Peyer's patch (tissue), 4 donors: ENCODE measurements around the gene C2orf92. TPM values are rescaled to one million over a fixed set of nuclear protein-coding genes. Genes with fewer than 3 reads are reported as not detected.

Experiments
- DNase-seq, 3 donors: peaks; one replicate each; pipeline ENCODE4 v3.0.0-alpha.2; 2017 to 2019
- H3K27ac ChIP-seq, 4 donors: fragments of 200-600 bp; sonication (generic); one replicate each; pipeline ENCODE4 v1.5.1; 2016 to 2019
- H3K27me3 ChIP-seq, 2 donors: fragments of 200-600 bp; sonication (generic); one replicate each; pipeline ENCODE4 v1.5.1; 2019
- H3K36me3 ChIP-seq, 3 donors: fragments of 200-600 bp; sonication (generic); one replicate each; pipeline ENCODE4 v1.5.1; 2016 to 2019
- H3K4me1 ChIP-seq, 4 donors: fragments of 200-600 bp; sonication (generic); one replicate each; pipeline ENCODE4 v1.5.1; 2016 to 2019
- H3K4me3 ChIP-seq, 4 donors: fragments of 200-600 bp; sonication (generic); 1 replicate in 3 of 4; 2 replicates in 1 of 4; pipeline ENCODE4 v1.5.1; 2016 to 2019; ENCODE audit warnings: mild to moderate bottlenecking in 1 of 4
- H3K9me3 ChIP-seq, 4 donors: fragments of 200-600 bp; sonication (generic); one replicate each; pipeline ENCODE4 v1.5.1; 2016 to 2019; ENCODE audit warnings: mild to moderate bottlenecking in 1 of 4
- POLR2A ChIP-seq, 2 donors: fragments of 450-650 bp; IDR thresholded peaks; one replicate each; pipeline ENCODE4 v1.5.1; 2017; ENCODE audit warnings: antibody characterized with exemption in 2 of 2, mild to moderate bottlenecking in 2 of 2, moderate library complexity in 2 of 2
- total RNA-seq, 4 donors: library from RNA; depleted of rRNA; stranded (reverse); fragments of >200 nt; gene quantifications; one replicate each; pipeline ENCODE4 v1.1.0, GENCODE V29; 2016
- TF ChIP-seq, protein P1 (sequence below), 6 experiments: fragments of 450-650 bp in 4 of 6; fragments of 200-600 bp in 2 of 6; sonication (generic) in 1 of 6; IDR thresholded peaks; one replicate each; pipeline ENCODE4 v1.5.1; 2017 to 2019; ENCODE audit warnings: antibody characterized with exemption in 6 of 6, mild to moderate bottlenecking in 3 of 6, moderate library complexity in 1 of 6

C2orf92 gene
- total RNA-seq, 4 donors from 2014 or later = 5.3 to 70.1 (median 25.5) TPM

GRCh38 chr2:97693476-97693875 lies 24.0 kb downstream of the C2orf92 start:
- no peak overlapping the region for H3K4me3 ChIP-seq
- no peak overlapping the region for H3K27ac ChIP-seq
- H3K36me3 ChIP-seq = no peaks in the 10 kb centered on the region
- no peaks in the 10 kb centered on the region for H3K27me3 ChIP-seq
- peak in 1 of 3 donors; percentile 21 for DNase-seq
- no peak for TF ChIP-seq POLR2A (IDR thresholded peaks at IDR 0.05)
- TF ChIP-seq, protein P1, sequence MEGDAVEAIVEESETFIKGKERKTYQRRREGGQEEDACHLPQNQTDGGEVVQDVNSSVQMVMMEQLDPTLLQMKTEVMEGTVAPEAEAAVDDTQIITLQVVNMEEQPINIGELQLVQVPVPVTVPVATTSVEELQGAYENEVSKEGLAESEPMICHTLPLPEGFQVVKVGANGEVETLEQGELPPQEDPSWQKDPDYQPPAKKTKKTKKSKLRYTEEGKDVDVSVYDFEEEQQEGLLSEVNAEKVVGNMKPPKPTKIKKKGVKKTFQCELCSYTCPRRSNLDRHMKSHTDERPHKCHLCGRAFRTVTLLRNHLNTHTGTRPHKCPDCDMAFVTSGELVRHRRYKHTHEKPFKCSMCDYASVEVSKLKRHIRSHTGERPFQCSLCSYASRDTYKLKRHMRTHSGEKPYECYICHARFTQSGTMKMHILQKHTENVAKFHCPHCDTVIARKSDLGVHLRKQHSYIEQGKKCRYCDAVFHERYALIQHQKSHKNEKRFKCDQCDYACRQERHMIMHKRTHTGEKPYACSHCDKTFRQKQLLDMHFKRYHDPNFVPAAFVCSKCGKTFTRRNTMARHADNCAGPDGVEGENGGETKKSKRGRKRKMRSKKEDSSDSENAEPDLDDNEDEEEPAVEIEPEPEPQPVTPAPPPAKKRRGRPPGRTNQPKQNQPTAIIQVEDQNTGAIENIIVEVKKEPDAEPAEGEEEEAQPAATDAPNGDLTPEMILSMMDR (IDR thresholded peaks at IDR 0.05) = no peak
- H3K9me3 ChIP-seq = no peaks in the 10 kb centered on the region
- no peaks in the 10 kb centered on the region for H3K4me1 ChIP-seq

- TF ChIP-seq POLR2A (IDR thresholded peaks at IDR 0.05) = no peak
- Histone ChIP-seq H3K27me3 (no peaks in the 10 kb centered on the region), H3K4me1 (no peaks in the 10 kb centered on the region), H3K9me3 (no peaks in the 10 kb centered on the region), H3K4me3 (no peak overlapping the region), H3K27ac (no peak overlapping the region), H3K36me3 (no peaks in the 10 kb centered on the region)
- DNase-seq = no peak
Observed at GRCh38 chr2:97695744-97696143, 26.2 kb downstream of the C2orf92 start.

DNA sequence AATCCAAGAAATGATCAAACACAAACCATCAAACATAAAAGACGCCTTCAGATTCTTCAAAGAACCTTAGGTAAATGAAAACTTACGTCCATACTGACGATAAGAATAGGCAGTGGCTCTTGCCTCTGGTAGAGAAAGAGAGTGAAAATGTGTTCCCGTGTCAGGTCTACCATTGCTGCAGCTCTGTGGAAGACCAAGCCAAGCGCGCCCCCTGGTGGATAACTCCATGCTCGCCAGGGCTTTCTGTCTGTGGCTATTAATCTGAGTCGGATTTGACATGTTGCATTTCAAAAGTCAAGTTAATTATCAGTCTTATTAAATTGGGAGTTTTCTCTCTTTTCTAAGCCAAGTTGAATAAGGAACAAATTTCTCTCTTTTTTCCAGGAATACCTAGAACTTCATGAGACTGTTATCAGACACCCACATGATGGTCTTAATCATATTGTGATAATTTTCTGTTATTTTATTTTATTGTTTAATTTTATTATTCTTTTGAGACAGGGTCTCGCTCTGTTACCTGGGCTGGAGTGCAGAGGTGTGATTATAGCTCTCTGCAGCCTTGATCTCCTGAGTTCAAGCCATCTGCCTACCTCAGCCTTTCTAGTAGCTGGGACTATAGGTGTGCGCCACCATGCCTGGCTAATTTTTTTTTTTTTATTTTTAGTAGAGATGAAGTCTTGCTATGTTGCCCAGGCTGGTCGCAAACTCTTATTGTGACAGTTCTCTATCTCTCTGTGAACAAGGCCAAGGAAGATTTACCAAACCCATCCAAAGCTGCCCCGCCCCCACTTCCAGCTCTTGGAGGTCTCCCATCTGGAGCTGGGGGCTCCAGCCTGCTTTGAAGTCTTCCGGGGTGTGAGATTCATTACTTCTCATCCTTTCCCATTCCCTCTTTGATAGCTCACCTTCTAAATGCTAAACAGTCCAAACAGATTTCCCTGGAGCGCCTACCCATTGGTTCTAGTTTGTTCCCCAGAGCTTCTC lies 28.0 kb downstream of the C2orf92 start:
- DNase-seq = peak; percentile 89 to 97 (median 93)
- Histone ChIP-seq H3K27me3 (no peaks in the 10 kb centered on the region), H3K36me3 (no peaks in the 10 kb centered on the region), H3K4me1 (no peaks in the 10 kb centered on the region), H3K4me3 (no peak overlapping the region), H3K27ac (no peak overlapping the region), H3K9me3 (no peaks in the 10 kb centered on the region)
- TF ChIP-seq, protein P1 (IDR thresholded peaks at IDR 0.05) = peak; percentile 91 to 98 (median 98)
- no peak for TF ChIP-seq POLR2A (IDR thresholded peaks at IDR 0.05)

- DNase-seq = no peak
- Histone ChIP-seq H3K4me3 (no peak overlapping the region), H3K27ac (no peak overlapping the region), H3K9me3 (no peaks in the 10 kb centered on the region), H3K36me3 (no peaks in the 10 kb centered on the region), H3K4me1 (no peaks in the 10 kb centered on the region), H3K27me3 (no peaks in the 10 kb centered on the region)
- no peak for TF ChIP-seq POLR2A (IDR thresholded peaks at IDR 0.05)
Observed at GRCh38 chr2:97698530-97698929, 29.0 kb downstream of the C2orf92 start.

GRCh38 chr2:97699765-97700444 lies 30.4 kb downstream of the C2orf92 start:
- Histone ChIP-seq H3K27me3 (no peaks in the 10 kb centered on the region), H3K27ac (no peak overlapping the region), H3K9me3 (no peaks in the 10 kb centered on the region), H3K36me3 (no peaks in the 10 kb centered on the region), H3K4me3 (no peak overlapping the region), H3K4me1 (no peaks in the 10 kb centered on the region)
- peak in 2 of 3 donors; percentile 35 to 78 for DNase-seq
- TF ChIP-seq, protein P1 (IDR thresholded peaks at IDR 0.05) = peak in 5 of 6 experiments; percentile 27 to 73 (median 60)
- TF ChIP-seq POLR2A (IDR thresholded peaks at IDR 0.05) = no peak

GRCh38 chr2:97701186-97701585 lies 31.7 kb downstream of the C2orf92 start:
- Histone ChIP-seq H3K36me3 (no peaks in the 10 kb centered on the region), H3K27ac (no peak overlapping the region), H3K4me3 (no peak overlapping the region), H3K27me3 (no peaks in the 10 kb centered on the region), H3K9me3 (no peaks in the 10 kb centered on the region), H3K4me1 (no peaks in the 10 kb centered on the region)
- peak in 1 of 3 donors; percentile 17 for DNase-seq
- TF ChIP-seq, protein P1 (IDR thresholded peaks at IDR 0.05) = no peak
- no peak for TF ChIP-seq POLR2A (IDR thresholded peaks at IDR 0.05)
